RWPE2 (cell line): ENCODE results near the gene EXOC1.

ENCODE experiments used
- ATAC-seq: fragments of 200-7000 bp; cut with Tn5 transposase; 3 replicates; pipeline ENCODE4 v1.9.1; 2021; ENCODE audit warnings: low read depth
- DNase-seq: peaks from one replicate; pipeline ENCODE4 v3.0.0-alpha.2; 2020; ENCODE audit warnings: low spot score
- H3K27ac ChIP-seq: fragments of 450-650 bp; 2 replicates; pipeline ENCODE4 v1.5.1; 2017; ENCODE audit warnings: mild to moderate bottlenecking; ENCODE audit not compliant: poor library complexity, severe bottlenecking
- H3K27me3 ChIP-seq: fragments of 250-450 bp; sonication (Bioruptor Pico); 2 replicates; pipeline ENCODE4 v1.5.1; 2021; ENCODE audit warnings: mild to moderate bottlenecking, moderate library complexity; ENCODE audit not compliant: insufficient read depth, poor library complexity, severe bottlenecking
- H3K36me3 ChIP-seq: fragments of 250-450 bp; sonication (Bioruptor Pico); 2 replicates; pipeline ENCODE4 v1.5.1; 2020; ENCODE audit warnings: low read depth, mild to moderate bottlenecking, moderate library complexity
- H3K4me1 ChIP-seq: fragments of 250-450 bp; sonication (Bioruptor Pico); 2 replicates; pipeline ENCODE4 v1.5.1; 2021; ENCODE audit warnings: mild to moderate bottlenecking, moderate library complexity; ENCODE audit not compliant: insufficient read depth, poor library complexity, severe bottlenecking
- H3K4me3 ChIP-seq: fragments of 250-450 bp; sonication (Bioruptor Pico); 2 replicates; pipeline ENCODE4 v1.5.1; 2021; ENCODE audit warnings: mild to moderate bottlenecking, moderate library complexity; ENCODE audit not compliant: severe bottlenecking
- H3K9me3 ChIP-seq: fragments of 250-450 bp; sonication (Bioruptor Pico); 2 replicates; pipeline ENCODE4 v1.5.1; 2021; ENCODE audit warnings: mild to moderate bottlenecking, moderate library complexity; ENCODE audit not compliant: severe bottlenecking
- TF ChIP-seq, protein P1 (sequence below): fragments of 450-650 bp; IDR thresholded peaks from one replicate; pipeline ENCODE4 v1.5.1; 2017; ENCODE audit warnings: mild to moderate bottlenecking, moderate library complexity; ENCODE audit not compliant: poor library complexity, severe bottlenecking

The EXOC1 gene

GRCh38 chr4:55868581-55869090 lies 15.2 kb downstream of the EXOC1 start:
- H3K4me3 ChIP-seq = no peak overlapping the region
- no peaks in the 10 kb centered on the region for H3K9me3 ChIP-seq
- ATAC-seq = no peak
- TF ChIP-seq, protein P1, sequence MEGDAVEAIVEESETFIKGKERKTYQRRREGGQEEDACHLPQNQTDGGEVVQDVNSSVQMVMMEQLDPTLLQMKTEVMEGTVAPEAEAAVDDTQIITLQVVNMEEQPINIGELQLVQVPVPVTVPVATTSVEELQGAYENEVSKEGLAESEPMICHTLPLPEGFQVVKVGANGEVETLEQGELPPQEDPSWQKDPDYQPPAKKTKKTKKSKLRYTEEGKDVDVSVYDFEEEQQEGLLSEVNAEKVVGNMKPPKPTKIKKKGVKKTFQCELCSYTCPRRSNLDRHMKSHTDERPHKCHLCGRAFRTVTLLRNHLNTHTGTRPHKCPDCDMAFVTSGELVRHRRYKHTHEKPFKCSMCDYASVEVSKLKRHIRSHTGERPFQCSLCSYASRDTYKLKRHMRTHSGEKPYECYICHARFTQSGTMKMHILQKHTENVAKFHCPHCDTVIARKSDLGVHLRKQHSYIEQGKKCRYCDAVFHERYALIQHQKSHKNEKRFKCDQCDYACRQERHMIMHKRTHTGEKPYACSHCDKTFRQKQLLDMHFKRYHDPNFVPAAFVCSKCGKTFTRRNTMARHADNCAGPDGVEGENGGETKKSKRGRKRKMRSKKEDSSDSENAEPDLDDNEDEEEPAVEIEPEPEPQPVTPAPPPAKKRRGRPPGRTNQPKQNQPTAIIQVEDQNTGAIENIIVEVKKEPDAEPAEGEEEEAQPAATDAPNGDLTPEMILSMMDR = no peak
- H3K4me1 ChIP-seq = peaks cover 32% of the 10 kb centered on the region
- peaks cover 77% of the 10 kb centered on the region for H3K36me3 ChIP-seq
- no peak overlapping the region for H3K27ac ChIP-seq
- H3K27me3 ChIP-seq = no peaks in the 10 kb centered on the region
- no peak for DNase-seq

- H3K27me3 ChIP-seq = no peaks in the 10 kb centered on the region
- H3K36me3 ChIP-seq = peaks cover 81% of the 10 kb centered on the region
- no peaks in the 10 kb centered on the region for H3K9me3 ChIP-seq
- no peak for ATAC-seq
- TF ChIP-seq, protein P1 = no peak
- DNase-seq = no peak
- H3K4me3 ChIP-seq = no peak overlapping the region
- no peak overlapping the region for H3K27ac ChIP-seq
- peaks cover 12% of the 10 kb centered on the region for H3K4me1 ChIP-seq
Observed at GRCh38 chr4:55871299-55871800, 17.9 kb downstream of the EXOC1 start.

DNA sequence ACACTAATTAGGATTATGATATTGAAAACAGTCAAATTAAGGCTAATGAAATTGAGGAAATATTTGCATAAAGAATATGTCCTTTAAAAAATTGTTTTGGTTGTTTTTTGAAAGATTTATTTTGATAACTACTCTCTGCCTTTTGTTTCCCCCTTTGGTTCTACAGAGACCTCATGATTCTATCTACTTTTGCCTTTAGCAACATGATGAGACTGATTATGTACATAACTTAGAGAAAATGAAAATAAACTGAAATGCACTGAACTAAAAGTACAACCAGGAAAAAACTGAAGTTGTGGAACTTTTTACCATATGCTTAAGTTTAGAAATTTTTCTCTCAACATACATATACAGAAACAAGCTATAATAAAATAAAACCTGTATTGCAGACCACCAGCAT lies 21.4 kb downstream of the EXOC1 start:
- no peak overlapping the region for H3K4me3 ChIP-seq
- H3K4me1 ChIP-seq = no peaks in the 10 kb centered on the region
- no peaks in the 10 kb centered on the region for H3K9me3 ChIP-seq
- H3K27me3 ChIP-seq = no peaks in the 10 kb centered on the region
- no peak for ATAC-seq
- DNase-seq = no peak
- no peak overlapping the region for H3K27ac ChIP-seq
- TF ChIP-seq, protein P1 = no peak
- peaks cover 79% of the 10 kb centered on the region for H3K36me3 ChIP-seq

DNA sequence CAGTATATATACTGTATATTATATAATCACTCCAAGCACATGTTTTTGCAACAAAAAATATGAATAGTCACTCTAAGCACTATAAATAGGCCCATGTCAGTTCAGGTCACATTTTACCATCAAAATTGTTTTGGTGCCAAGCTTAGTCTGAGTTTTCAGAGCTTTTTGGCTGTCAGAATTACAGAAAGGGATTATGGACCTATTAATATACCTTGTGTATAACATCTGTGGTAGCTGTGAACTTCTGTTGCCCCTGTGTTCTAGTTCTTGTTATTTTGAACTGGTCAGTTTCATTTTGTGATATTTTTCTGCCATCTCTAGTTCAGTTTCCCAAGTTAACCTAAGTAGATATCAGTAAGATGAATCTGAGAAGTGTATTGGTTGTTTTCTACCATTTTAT lies 22.9 kb downstream of the EXOC1 start:
- no peak overlapping the region for H3K27ac ChIP-seq
- TF ChIP-seq, protein P1 = no peak
- H3K9me3 ChIP-seq = no peaks in the 10 kb centered on the region
- no peaks in the 10 kb centered on the region for H3K27me3 ChIP-seq
- H3K4me1 ChIP-seq = no peaks in the 10 kb centered on the region
- no peak overlapping the region for H3K4me3 ChIP-seq
- no peak for DNase-seq
- H3K36me3 ChIP-seq = peaks cover 77% of the 10 kb centered on the region
- no peak for ATAC-seq

- H3K27ac ChIP-seq = no peak overlapping the region
- DNase-seq = no peak
- no peaks in the 10 kb centered on the region for H3K27me3 ChIP-seq
- TF ChIP-seq, protein P1 = no peak
- H3K4me3 ChIP-seq = no peak overlapping the region
- H3K4me1 ChIP-seq = no peaks in the 10 kb centered on the region
- peaks cover 77% of the 10 kb centered on the region for H3K36me3 ChIP-seq
- H3K9me3 ChIP-seq = no peaks in the 10 kb centered on the region
- ATAC-seq = no peak
Observed at GRCh38 chr4:55879224-55879623, 25.8 kb downstream of the EXOC1 start.
